H1 (cell line): ENCODE measurements around the gene SLC24A3. TPM values are rescaled to one million over a fixed set of nuclear protein-coding genes. Genes with fewer than 3 reads are reported as not detected.

Experiments used
- CTBP2 ChIP-seq: IDR thresholded peaks from 2 replicates; pipeline ENCODE4 v1.7.0; 2011; ENCODE audit warnings: borderline replicate concordance, mild to moderate bottlenecking, moderate library complexity, mixed read lengths, low read length; ENCODE audit not compliant: insufficient read depth, insufficient read length
- GABPA ChIP-seq: IDR thresholded peaks from 2 replicates; pipeline ENCODE4 v1.6.1; 2011; ENCODE audit warnings: mild to moderate bottlenecking, low read length, moderate library complexity, borderline replicate concordance; ENCODE audit not compliant: insufficient read depth
- KDM5A ChIP-seq: fragments of 200-600 bp; IDR thresholded peaks from 2 replicates; pipeline ENCODE4 v1.7.1; 2012; ENCODE audit warnings: mild to moderate bottlenecking, low read length, inconsistent platforms, mixed read lengths
- NANOG ChIP-seq: IDR thresholded peaks from 2 replicates; pipeline ENCODE4 v1.6.1; 2011; ENCODE audit warnings: low read length, low read depth, mild to moderate bottlenecking, inconsistent platforms; ENCODE audit not compliant: insufficient read depth, poor library complexity, severe bottlenecking
- RBBP5 ChIP-seq: IDR thresholded peaks from 2 replicates; pipeline ENCODE4 v1.7.1; 2012; ENCODE audit warnings: low read depth, mild to moderate bottlenecking, inconsistent platforms, low read length, moderate library complexity, borderline replicate concordance
- SAP30 ChIP-seq: fragments of 300-600 bp; sonication (generic); IDR thresholded peaks from 2 replicates; pipeline ENCODE4 v1.7.1; 2012; ENCODE audit warnings: low read length, moderate library complexity, mild to moderate bottlenecking, inconsistent platforms; ENCODE audit not compliant: insufficient read depth, insufficient replicate concordance
- SRF ChIP-seq: IDR thresholded peaks from 2 replicates; pipeline ENCODE4 v1.6.1; 2011; ENCODE audit warnings: mild to moderate bottlenecking, low read depth, low read length, moderate library complexity
- polyA plus RNA-seq, 7 experiments: library from polyadenylated mRNA; depleted of rRNA in 3 of 7; stranded (reverse) in 5 of 7; unstranded in 2 of 7; fragments of >200 nt in 5 of 7; fragments of 200-250 nt in 2 of 7; gene quantifications; 1 replicate in 5 of 7; 2 replicates in 1 of 7; 4 replicates in 1 of 7; pipeline versions ENCODE4 v1.2.1 to v1.2.3, GENCODE V29; 2011 to 2013; ENCODE audit warnings: missing spikeins in 2 of 7, mixed read lengths in 2 of 7
- total RNA-seq: library from RNA; stranded (reverse); fragmentation: NEBNext Ultra II Directional; extraction: Animal tissue kit (Norgen Biotek cat#: 25700); gene quantifications from 2 replicates; pipeline ENCODE4 v1.2.1, GENCODE V29; 2021

The SLC24A3 gene
- total and polyA plus RNA-seq, 2 of the 8 experiments (the other 6 are each of a cell fraction or from before 2014, with no cell fraction given), result 4.5 to 6.3 TPM

GRCh38 chr20:19727251-19727847 is 514.9 kb downstream of the SLC24A3 start (continued):
- TF ChIP-seq CTBP2 (no peak), KDM5A (no peak), SAP30 (no peak), NANOG (no peak), SRF (no peak), RBBP5 (no peak), GABPA (no peak)
